Central memory CD4-positive, alpha-beta T cell (primary cell): Measurements from ENCODE around the gene STUB1.

Experiments used
- DNase-seq: peaks from one replicate; pipeline ENCODE4 v3.0.0; 2022

STUB1 gene

DNA sequence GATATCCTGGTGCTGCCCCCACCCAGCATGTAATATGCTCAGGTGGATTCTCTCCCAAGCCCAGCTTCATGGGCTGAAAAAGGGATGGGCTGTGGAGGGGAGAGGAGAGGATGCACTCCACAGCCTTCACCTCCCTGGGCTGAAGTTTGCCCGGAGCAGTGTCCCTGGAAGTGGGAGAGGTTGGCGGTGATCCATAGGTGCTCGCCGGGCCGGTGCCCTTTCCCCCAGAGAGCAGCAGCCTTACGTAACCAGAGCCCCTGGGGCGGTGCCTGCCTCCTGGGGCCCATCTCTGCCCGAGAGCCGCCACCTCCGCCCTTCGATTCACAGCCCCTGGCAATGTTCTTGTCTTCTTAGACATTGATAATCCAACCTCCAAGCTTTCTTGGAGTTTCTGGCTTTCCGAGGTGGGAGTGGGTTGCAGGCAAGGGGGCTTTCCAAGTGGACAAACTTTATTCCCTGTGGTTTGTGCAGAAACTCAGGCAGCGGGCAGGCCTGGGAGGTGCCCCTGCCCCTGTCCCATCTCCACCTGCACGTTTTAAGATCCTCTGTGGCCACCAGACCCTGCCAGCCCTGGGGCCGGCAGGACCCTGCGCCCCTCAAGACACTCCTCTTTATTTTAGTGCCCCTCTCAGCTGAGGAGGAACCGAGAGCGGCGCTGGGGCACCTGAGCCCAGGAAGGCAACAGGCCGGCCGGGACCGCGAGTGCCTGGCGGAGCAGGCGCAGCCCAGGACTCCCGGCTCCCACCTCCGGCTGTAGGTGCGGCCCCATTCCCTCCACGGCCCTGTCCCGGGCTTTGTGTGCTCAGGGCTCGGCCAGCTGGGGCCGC, 34.1 kb upstream of the STUB1 start:
- no peak for DNase-seq

- no peak for DNase-seq
Observed at GRCh38 chr16:646679-647172, 33.5 kb upstream of the STUB1 start.

- no peak for DNase-seq
Observed at GRCh38 chr16:647173-647902, 32.9 kb upstream of the STUB1 start.

- no peak for DNase-seq
Observed at GRCh38 chr16:648071-648780, 32.0 kb upstream of the STUB1 start.

- DNase-seq: peak; percentile 91
Observed at GRCh38 chr16:648781-649589, 31.2 kb upstream of the STUB1 start, which contains the start of gene WDR90. WDR90 (plus strand) TSS chr16:649365; CDS start chr16:649417, 52 bp downstream.

DNA sequence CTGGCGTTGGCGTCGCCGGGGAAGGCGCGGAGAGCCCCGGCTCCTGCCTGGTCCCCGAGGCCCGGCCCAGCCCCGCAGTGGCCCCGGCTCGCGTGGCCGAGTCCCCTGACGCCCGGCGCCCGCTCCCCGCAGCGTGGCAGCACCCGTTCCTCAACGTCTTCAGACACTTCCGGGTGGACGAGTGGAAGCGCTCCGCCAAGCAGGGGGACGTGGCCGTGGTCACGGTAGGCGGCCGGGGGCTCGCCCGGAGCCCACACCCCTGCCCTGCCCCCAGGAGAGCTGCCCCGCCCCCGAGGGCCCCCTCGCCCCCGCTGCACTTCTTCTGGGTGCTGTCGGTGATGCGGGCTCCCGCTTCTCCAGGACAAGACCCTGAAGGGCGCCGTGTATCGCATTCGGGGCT, 30.6 kb upstream of the STUB1 start:
- no peak for DNase-seq

- no peak for DNase-seq
Observed at GRCh38 chr16:651844-652243, 28.4 kb upstream of the STUB1 start.

DNA sequence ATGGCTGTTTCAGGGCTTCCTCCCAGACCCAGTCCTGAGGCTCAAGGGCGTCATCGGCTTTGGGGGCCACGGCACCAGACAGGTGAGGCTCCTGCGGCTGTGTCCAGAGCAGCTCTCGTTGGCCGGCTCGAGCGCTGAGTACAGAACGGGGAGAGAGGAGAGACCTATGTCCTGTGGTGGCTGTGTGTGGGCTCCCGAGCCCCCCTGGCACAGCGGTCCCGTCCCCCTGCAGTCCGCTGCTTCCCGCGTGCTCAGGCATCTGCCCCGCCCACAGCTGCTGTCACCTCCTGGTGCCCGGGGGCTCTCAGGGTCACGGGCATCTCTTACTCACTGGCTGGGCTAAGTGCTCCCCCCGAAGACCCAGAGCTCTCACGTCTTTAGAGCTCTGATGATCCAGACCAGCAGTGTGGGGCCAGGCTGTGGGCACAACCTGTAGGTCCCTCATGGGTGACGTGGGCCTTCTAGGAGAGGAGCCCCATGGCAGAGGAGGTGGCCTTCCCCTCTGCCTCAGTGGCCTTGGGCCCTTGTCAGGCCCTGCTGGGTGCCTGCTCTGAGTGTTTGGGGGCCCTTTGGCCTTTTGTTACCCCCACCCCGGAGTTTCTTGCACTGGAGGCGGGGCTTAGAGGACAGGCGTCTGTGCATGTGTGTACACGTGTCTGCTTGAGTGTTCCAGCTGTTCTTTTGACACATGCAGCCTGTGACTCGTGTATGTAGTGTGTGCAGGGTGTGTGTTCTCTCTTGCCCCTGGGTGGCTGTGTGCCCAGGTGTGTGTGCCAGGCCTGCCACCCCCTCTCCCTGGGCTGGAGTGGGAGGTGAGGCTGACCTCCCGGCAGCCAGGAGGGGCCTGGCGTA, 27.5 kb upstream of the STUB1 start:
- DNase-seq: no peak

- no peak for DNase-seq
Observed at GRCh38 chr16:654034-654433, 26.2 kb upstream of the STUB1 start.

DNA sequence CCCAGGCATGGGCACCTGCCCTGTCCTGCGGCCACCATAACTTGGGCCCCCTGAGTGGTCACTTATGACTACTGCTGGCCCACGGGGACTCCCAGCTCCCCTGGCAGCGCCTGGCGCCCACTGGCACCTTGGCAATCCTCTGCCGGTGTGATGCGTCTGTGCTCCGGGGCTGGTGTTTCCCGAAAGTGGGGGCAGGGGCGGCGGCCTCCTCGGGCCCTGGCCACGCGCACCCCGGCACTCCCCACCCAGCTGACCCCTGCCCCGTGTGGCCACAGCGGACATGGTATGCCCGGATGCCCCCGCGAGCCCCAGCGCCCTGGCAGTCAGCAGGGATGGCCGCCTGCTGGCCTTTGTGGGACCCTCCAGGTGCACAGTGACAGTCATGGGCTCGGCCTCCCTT, 22.7 kb upstream of the STUB1 start:
- DNase-seq: no peak

- DNase-seq: no peak
Observed at GRCh38 chr16:658679-659571, 21.3 kb upstream of the STUB1 start.

GRCh38 chr16:659618-660017, 20.6 kb upstream of the STUB1 start:
- DNase-seq: no peak

GRCh38 chr16:660132-660458, 20.1 kb upstream of the STUB1 start:
- DNase-seq: no peak

- DNase-seq: peak; percentile 36
Observed at GRCh38 chr16:660459-661183, 19.6 kb upstream of the STUB1 start.

DNA sequence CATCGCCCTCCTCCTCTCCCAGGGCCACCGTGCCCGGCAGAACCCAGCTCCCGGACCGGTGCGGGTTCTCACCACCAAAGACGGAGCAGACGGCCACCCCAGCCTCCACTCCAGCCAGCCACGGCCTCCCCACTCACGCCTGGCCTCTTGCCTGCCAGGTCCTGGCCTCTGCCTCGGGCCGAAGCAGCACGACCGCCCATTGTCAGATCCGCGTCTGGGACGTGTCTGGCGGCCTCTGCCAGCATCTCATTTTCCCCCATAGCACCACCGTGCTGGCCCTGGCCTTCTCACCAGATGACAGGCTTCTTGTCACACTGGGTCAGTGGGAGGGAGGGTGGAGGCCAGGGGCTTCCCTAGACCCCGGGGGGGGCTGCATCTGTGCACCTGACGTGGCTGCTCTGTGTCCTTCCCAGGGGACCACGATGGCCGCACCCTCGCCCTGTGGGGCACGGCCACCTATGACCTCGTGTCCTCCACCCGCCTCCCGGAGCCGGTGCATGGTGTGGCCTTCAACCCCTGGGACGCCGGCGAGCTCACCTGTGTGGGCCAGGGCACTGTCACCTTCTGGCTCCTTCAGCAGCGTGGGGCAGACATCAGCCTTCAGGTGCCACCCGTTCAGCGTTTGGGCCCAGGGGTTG, 18.9 kb upstream of the STUB1 start:
- no peak for DNase-seq

GRCh38 chr16:662095-662494, 18.1 kb upstream of the STUB1 start:
- DNase-seq: no peak

DNA sequence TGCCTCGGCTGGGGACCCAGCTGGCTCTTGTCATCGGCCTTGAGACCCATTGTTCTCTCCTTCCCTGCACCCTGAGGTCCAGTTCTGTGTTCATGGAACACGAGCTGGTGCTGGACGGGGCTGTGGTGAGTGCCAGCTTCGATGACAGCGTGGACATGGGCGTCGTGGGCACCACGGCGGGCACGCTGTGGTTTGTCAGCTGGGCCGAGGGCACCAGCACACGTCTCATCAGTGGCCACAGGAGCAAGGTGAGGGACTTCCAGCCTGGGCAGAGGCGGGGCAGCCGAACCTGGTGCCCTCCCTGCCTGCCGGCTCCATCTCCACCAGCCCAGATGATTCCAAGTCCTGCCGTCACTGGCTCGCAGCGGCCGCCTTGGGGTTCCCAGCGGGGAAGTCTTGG, 17.6 kb upstream of the STUB1 start:
- DNase-seq: no peak

GRCh38 chr16:666572-666971, 13.6 kb upstream of the STUB1 start:
- no peak for DNase-seq

DNA sequence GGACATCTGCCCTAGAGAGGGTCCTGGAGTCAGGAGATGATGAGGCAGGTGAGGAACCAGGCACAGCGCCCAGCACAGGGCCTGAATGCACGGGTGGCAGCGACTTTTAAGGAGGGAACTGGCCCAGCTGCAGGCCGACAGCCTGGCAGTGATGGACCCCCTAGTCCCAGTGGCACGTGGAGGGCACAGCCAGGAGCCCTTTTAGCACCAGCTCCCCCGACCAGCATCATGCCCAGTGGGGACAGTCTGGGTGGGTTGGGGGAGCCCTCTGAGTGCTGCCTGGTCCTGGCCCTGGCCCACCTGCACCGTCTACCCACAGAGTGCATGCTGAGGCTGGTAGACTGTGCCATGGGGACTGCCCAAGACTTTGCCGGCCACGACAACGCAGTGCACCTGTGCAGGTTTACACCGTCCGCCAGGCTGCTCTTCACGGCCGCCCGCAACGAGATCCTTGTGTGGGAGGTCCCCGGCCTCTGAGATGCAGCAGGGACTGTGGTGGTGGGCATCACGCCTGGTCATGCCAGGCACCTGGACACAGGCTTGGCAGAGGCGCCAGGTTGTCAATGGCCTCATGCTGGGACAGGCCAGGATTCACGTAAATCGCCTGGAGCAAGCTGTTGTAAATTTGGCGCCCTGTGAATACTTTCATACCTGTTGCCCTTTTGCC, 13.0 kb upstream of the STUB1 start:
- DNase-seq: no peak
